GM21723 (cell line): ENCODE results near the gene CDC40.
"Not testable (repeated sequence)": the region's sequence is repeated elsewhere in the genome, so short reads cannot be mapped to it uniquely, and the experiment has no call there.

Experiments
- ATAC-seq: cut with Tn5 transposase; IDR thresholded peaks from one replicate; pipeline ENCODE4 v1.9.1; 2021; ENCODE audit warnings: mild to moderate bottlenecking, moderate library complexity; ENCODE audit not compliant: unreplicated experiment

The CDC40 gene

DNA sequence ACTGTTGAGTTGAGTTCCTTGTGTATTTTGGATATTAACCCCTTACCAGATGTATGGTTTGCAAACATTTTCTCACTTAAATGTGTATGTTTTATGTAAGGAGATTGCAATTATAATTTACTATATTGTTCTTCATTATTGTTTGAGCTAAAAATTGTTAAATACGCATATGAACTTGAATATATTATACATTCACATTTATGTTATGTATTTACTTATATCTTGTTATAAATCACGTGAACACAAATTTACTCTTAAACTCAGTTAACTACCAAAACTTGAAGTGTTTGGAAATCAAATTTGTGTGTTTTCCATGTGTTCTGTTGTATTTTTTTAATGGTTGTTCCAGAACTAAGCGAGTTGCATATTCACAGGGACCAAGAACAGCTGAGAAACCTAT, 18.3 kb downstream of the CDC40 start:
- no peak for ATAC-seq

DNA sequence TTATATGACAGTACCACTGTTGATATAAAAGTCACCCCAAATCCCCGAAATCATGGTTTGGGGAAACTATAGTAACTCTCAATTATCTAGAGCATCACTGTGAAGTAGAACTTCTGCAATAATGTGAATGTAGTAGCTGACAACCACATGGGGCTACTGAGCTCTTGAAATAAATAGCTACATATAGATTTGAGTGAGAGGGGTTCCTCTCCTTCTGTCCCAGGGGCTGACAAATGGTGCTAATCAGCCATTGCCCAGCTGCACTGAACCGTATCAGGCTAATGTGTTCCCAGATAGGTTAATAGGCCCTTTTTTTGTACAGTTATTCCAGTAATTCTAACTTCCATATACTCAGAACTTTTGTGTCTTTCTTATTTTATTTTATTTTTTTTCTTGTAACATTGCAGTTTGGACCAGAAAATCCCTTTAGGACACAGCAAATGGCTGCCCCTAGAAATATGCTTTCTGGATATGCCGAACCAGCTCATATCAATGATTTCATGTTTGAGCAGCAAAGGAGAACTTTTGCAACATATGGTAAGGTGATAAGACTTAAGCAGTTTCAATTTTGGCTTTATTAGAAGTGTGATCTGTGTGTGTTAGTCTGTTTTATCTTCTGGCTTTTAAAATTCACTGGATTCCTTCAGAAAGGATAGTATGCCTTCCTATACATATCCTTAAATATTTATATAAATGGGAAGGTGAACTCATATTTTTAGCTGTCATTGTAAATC, 21.1 kb downstream of the CDC40 start:
- no peak for ATAC-seq

DNA sequence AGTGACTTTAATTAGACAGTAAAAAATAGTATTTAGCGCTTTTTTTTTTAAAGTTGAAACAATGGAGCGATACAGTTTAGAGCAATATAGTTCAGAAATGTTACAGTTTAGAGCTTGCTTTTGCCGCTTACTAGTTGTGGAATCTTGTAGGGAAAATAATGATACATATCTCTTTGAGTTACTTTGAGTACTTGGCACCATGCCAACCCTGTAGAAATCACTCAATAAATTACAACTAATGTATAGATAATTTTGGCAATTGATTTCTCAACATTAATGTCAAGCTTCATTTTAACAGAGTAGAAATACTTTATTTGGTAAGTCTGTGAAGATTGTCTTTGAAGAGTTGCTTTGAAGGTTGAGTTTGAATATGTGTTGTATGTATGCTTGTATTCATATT, 27.4 kb downstream of the CDC40 start:
- no peak for ATAC-seq

DNA sequence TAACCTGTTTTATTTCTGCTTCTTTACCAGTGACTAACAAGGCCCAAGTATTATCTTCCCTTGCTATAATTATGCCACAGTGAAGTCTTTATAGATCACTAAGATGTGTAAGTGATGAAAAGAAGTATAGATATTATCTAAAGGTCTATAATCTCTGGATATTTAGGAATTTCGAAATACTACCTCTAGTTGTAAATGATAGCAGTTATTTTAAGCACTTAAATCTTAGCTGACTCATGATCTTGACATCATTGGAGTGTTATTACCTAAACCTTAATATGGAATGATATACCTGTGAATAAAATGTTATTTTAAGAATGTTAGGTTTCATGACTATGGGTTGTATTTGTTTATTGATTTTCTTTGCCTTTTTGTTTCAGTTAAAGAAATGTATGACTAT, 31.5 kb downstream of the CDC40 start:
- ATAC-seq, result no peak

DNA sequence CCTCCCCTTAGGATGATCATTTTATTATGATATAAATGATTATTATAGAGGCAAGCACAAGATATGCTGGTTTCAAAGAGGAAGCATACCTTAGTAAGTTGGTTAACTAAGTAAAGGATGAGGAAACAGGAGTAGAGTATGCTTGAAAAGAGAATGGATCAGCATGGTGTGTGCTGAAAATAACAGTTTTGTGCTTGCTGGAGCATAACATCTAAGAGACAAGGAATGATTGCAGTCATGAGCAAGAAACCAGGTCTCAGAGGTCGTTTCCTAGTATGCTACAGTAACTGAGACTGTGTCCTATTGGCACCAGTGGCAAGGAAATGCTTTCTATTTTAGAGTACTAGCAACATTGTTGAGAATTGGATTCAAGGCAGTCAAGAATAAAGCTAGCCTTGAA, 34.1 kb downstream of the CDC40 start:
- no peak for ATAC-seq

DNA sequence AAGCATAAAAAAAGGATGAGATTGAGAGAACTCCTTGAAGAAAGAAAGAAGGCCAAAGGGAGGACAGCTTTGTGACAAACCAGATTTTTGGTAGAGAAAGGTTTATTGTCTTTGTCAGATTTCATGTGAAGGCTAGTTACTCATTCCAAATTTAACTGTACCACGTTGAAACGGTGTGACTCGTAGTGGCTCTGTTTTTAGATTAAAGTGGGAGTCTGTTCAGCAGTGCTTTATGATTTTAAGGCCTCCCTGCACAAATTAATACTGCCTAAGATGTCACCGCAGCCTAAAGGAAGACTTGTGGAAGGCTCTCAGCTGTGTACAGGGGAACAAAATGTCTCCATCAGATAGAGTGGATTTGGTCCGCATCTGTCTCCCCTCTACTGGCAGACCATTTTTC, 35.9 kb downstream of the CDC40 start:
- no peak for ATAC-seq

DNA sequence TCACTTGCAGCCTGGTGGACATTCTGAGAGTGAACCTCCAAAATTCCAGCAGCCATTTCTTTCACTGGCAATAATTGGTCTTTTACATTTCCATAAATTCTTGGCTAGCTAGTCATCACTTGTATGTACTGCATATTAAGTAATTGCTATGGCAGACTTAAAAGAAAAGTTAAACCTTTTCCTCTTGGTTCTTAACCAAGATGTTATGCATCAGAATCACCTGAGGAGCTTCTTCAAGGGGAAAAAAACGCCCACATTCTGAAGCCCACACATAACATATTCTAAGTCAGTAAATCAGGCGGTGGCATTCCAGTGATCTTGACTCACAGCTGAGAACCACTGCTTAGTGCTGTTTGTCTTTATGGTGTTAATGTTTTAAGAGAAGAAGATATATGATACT, 37.0 kb downstream of the CDC40 start:
- ATAC-seq, result no peak

DNA sequence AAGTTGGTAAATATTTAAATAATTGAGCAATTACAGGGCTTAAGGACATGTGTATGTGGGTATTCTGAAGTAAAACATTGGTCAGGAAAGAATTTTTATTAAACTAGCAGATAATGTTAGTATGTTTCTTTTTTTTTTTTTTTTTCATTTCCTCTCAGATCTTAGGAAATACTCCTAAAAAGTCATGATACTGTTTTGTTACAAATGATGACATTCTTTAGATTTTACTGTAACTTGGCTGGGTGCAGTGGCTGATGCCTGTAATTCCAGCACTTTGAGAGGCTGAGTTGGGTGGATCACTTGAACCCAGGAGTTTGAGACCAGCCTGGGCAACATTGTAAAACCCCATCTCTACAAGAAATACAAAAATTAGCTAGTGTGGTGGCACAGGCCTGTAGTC, 41.5 kb downstream of the CDC40 start:
- ATAC-seq, result no peak

DNA sequence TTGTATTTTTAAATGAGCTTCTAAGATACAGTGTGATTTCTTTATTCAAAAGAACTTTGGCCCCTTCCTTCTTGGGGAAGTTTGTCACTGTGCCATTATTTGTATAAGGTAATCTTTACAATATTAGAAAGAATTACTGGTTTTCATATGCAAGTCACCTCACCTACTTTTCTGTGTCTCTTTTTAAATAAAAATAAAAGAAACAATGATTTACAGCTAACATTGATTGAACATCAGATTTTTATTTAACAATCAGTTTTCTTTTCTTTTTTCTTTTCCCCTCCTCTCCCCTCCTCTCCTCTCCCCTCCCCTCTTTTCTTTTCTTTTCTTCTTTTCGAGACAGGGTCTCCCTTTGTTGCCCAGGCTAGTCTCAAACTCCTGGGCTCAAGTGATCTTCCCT, 46.0 kb downstream of the CDC40 start:
- no peak for ATAC-seq

DNA sequence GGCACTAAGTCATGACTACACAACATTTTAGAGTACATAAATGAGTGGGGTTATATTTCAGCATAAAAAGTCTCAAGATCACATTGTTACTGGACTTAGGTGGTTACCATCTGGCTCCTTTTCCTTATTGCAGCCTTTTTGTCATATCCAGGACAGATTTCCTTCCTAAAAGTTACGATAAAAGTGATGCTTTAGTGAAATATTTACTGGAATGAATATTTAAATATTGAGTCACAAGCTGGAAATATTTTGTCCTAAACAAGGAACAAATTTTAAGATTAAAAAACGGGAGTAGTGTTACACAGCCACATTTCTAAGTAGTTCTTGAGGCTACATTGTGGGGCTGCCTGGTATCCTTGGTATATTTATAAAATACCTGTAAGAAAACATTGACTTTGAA, 52.2 kb downstream of the CDC40 start:
- ATAC-seq, result no peak

DNA sequence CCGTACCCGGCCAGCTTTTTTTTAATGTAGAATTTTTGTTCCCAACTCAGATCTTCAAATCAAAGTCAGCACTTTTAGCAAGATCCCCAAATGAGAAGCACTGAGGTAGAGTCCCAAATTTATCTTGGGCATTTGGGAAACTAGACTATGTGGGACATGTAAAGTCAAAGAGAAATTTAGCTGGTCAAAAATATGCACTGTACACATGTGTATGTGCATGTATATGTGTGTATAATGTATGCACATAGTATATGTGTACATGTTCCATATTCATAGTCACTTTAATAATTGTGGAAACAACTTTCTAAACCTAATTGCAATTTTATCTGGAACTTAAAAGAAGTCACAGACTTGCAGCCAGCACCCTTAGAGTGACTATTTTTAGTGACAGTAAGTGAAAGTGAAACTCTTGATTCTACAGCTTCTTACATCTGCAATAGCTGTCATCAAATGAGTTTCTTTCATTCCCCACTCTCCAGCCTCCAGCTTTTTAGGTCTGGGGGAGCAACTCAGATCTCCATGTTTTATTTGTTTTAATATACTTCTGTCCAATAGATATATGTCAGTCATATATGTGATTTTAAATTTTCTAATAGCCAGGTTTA, 53.6 kb downstream of the CDC40 start:
- peak; percentile 97 for ATAC-seq

DNA sequence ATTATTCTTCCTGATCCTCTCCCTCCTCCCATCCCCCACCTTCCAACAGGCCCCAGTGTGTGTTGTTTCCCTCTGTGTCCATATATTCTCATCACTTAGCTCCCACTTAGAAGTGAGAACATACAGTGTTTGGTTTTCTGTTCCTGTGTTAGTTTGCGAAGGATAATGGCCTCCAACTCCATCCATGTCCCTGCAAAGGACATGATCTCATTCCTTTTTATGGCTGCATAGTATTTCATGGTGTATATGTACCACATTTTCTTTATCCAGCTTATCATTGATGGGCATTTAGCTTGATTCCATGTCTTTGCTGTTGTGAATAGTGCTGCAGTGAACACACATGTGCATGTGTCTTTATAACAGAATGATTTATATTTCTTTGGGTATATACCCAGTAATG, 55.8 kb downstream of the CDC40 start:
- not testable (repeated sequence) for ATAC-seq

DNA sequence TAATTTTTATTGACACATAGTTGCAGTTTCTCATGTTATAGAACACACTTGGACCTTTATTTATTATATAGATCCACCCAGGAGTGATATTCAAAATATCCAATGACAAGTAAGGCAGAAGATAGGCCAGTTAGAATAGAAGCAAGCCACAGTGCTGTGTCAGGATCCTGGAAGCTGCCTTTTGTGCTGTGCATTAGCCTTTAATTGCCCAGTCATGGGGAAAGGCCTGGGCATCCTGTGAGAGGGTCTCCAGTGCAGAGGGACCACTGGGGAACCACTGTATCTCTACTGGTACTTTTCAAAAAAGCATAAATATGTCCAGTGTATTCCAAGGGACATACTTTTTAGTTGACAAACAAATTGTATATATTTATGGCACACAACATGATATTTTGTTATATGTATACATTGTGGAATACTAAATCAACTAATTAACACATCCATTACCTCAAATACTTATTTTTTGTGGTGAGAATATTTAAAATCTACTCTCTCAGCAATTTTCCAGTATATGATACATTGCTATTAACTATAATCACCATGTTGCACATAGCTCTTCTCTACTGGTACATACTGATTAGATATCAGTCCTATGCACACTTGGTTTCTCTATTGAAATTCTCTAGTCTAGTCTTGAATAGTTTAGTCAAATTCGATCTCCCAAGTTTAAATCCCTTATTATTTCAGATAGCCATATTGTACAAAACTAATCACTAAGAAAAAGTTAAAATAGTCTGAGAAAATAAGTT, 59.5 kb downstream of the CDC40 start:
- ATAC-seq, result no peak

DNA sequence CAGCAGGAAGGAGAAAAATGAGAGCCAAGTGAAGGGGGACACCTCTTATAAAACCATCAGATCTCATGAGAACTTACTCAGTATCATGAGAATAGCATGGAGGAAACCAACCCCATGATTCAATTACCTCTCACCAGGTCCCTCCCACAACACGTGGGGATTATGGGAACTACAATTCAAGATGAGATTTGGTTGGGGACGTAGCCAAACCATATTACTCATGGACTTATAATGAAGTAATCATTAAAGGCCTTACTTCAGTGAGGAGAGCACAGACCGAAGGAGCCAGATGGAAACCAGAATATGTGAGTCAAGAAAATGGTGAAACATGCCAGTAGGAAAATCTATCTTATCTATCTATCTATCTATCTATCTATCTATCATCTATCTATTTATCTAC, 64.4 kb downstream of the CDC40 start:
- not testable (repeated sequence) for ATAC-seq

DNA sequence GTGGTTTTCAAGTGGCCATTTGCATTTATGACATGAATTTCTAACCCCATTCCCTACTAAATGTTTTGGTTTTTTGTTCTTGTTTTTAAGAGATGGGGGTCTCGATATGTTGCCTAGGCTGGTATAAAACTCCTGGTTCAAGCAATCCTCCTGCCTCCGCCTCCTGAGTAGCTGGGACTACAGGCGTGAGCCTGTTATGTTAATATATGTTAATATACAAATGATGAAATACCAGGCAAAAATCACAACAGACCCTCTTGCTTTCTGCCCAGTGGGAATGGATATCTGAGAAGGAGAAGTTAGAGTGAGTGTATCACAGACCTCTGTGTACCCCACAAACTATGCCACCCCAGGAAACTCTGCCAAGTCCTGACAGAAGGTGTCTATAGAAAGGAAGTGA, 66.2 kb downstream of the CDC40 start:
- ATAC-seq, result no peak

DNA sequence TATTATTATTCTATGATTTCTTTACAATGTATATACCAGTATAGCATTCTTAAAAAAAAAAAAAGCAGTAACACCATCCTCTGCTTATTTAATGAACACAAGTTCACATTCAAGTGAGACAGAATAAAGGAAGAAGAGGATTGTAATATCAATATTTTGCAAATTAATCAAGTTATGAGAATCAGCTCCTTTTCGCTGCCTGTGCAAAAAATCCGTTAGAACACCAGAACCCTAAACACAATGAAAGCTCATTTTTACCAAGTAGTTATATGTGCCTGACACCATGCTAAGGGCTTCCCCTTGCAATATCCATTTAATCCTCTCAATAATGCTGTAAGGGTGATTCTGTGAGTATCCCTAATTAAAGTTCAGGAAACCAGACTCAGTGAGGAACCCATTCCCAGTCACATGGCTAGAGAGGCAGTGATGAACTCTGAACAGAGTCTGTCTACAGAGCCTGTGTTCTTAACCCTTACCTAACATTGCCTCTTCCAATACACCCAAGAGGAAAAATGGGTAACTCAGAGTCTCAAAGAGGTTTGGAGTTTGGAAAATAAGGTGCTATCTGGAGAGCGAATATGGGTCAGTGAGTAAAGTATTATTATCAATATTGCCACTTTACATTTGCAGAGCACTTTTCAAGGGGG, 66.8 kb downstream of the CDC40 start:
- ATAC-seq, result no peak

DNA sequence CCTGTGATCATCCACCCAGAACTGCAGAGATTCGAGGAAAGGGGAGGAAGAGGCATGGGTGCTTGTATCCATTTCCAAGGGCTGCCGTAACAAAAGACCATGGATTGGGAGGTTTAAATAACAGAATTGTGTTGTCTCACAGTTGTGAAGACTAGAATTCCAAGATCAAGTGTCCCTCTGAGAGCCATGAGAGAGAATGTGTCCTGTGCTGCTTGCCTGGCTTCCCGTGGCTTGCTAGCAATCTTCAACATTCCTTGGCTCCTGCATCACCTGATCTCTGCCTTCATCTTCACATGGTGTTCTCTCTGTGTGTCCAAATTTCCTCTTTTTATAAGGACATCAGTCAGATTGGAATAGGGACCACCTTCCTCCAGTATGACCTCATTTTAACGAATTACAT, 69.8 kb downstream of the CDC40 start:
- ATAC-seq, result no peak

DNA sequence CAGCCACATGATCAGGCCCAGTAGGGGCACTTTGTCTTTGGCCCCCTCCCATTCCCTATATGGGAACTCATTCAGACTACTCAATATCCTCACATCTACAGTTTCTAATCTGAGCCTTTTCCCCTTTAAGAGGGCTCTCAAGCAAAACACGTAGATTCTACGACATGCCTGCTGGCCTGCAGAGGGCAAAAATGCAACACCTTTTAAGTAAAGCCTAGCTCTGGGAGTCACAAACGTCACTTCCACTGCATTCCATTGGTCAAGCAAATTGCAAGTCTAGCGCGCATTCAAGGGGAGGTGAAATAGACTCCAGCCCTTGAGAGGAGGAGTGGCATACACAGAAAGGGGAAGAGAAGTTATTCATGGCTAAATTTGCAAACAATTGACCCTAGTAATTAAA, 70.6 kb downstream of the CDC40 start:
- no peak for ATAC-seq

DNA sequence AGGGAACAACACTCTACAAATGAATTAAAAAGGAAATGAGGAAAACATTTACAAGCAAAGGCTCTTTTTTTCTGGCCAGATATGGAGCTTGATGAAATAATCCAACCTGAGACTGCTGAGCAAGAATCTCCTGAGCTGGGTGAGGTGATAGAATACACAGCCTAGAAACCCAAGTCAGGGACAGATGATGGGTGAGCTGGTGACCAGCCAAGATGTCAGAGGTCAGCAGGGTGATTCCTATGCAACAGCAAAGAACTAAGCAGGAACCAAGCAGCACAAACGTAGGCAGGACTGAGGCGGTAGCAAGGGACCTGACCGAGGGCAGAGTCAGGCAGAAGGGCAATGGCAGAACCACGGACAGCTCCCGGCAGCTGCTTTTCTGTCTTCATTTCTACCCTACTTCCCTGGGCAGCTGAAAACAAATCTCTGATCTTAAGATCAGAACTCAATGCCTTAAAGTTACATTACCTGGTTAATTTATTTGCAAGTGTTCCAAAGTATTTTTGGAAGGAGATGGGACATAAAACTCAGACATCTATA, 75.1 kb downstream of the CDC40 start:
- no peak for ATAC-seq

DNA sequence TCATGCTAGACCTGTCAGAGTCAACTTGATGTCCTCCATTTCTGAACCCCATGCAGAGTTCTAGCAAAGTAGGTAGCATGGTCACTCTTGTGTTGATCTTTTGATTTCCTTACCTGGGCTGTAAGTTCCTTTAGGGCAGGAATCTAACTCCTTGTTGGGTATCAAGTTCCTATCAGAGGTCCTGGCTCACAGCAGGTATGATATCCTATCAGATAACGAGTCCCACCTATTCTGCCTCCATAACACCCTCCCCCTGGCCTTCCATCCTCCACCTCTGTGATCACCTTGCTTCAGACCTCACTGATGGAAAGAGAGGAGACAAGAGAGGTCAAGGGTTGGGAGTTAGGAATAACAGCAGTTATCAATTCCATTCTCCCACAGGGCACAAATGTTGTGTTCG, 76.1 kb downstream of the CDC40 start:
- no peak for ATAC-seq

DNA sequence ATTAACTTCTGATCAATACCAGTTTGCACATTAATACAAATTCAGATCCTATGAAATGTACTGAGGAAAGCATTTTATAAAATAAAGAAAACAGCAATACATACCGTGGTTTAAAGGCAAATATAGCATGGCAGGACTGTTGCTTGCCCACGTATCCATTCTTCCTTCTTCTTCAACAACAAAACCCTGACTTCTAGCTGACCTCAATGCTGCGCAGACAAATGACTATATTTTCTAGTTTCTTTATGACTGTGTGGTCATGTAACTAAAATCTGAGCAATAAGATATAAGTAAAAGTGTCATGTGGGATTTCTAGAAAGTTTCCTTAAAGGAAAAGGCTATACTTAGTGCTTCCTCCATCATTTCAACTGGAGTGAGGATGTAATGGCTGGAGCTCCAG, 85.0 kb downstream of the CDC40 start:
- peak; percentile 62 for ATAC-seq
